ENCODE data around the gene SDHAF4.

Gene SDHAF4

GRCh38 chr6:70620746-70621145, 54.0 kb downstream of the SDHAF4 start:
- no peak overlapping the region for H3K27ac ChIP-seq (replicated peaks)
- no peak for DNase-seq (ENCODE audit: low read depth in 1 of 2, low spot score in 1 of 2)
- no peaks in the 10 kb centered on the region for H3K27me3 ChIP-seq (ENCODE audit: insufficient read depth, poor library complexity, severe bottlenecking)
- no peak overlapping the region for H3K4me3 ChIP-seq (replicated peaks; ENCODE audit: insufficient read depth, low read length)
- TF ChIP-seq, protein P1, sequence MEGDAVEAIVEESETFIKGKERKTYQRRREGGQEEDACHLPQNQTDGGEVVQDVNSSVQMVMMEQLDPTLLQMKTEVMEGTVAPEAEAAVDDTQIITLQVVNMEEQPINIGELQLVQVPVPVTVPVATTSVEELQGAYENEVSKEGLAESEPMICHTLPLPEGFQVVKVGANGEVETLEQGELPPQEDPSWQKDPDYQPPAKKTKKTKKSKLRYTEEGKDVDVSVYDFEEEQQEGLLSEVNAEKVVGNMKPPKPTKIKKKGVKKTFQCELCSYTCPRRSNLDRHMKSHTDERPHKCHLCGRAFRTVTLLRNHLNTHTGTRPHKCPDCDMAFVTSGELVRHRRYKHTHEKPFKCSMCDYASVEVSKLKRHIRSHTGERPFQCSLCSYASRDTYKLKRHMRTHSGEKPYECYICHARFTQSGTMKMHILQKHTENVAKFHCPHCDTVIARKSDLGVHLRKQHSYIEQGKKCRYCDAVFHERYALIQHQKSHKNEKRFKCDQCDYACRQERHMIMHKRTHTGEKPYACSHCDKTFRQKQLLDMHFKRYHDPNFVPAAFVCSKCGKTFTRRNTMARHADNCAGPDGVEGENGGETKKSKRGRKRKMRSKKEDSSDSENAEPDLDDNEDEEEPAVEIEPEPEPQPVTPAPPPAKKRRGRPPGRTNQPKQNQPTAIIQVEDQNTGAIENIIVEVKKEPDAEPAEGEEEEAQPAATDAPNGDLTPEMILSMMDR (IDR thresholded peaks at IDR 0.05; ENCODE audit: insufficient read depth, low read length): no peak
- TF ChIP-seq SPI1 (IDR thresholded peaks at IDR 0.05; ENCODE audit: borderline replicate concordance, low read depth): no peak
- TF ChIP-seq, protein P2, sequence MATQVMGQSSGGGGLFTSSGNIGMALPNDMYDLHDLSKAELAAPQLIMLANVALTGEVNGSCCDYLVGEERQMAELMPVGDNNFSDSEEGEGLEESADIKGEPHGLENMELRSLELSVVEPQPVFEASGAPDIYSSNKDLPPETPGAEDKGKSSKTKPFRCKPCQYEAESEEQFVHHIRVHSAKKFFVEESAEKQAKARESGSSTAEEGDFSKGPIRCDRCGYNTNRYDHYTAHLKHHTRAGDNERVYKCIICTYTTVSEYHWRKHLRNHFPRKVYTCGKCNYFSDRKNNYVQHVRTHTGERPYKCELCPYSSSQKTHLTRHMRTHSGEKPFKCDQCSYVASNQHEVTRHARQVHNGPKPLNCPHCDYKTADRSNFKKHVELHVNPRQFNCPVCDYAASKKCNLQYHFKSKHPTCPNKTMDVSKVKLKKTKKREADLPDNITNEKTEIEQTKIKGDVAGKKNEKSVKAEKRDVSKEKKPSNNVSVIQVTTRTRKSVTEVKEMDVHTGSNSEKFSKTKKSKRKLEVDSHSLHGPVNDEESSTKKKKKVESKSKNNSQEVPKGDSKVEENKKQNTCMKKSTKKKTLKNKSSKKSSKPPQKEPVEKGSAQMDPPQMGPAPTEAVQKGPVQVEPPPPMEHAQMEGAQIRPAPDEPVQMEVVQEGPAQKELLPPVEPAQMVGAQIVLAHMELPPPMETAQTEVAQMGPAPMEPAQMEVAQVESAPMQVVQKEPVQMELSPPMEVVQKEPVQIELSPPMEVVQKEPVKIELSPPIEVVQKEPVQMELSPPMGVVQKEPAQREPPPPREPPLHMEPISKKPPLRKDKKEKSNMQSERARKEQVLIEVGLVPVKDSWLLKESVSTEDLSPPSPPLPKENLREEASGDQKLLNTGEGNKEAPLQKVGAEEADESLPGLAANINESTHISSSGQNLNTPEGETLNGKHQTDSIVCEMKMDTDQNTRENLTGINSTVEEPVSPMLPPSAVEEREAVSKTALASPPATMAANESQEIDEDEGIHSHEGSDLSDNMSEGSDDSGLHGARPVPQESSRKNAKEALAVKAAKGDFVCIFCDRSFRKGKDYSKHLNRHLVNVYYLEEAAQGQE (IDR thresholded peaks at IDR 0.05; ENCODE audit: insufficient replicate concordance, low read depth): no peak
- TF ChIP-seq GABPA (IDR thresholded peaks at IDR 0.05; ENCODE audit: low read depth): no peak
- TF ChIP-seq POLR2AphosphoS5 (IDR thresholded peaks at IDR 0.05; ENCODE audit: low read depth): no peak

- H3K27ac ChIP-seq (replicated peaks): no peak overlapping the region
- TF ChIP-seq GABPA (IDR thresholded peaks at IDR 0.05; ENCODE audit: low read depth): no peak
- no peak for DNase-seq (ENCODE audit: low read depth in 1 of 2, low spot score in 1 of 2)
- no peak overlapping the region for H3K4me3 ChIP-seq (replicated peaks; ENCODE audit: insufficient read depth, low read length)
- no peaks in the 10 kb centered on the region for H3K27me3 ChIP-seq (ENCODE audit: insufficient read depth, poor library complexity, severe bottlenecking)
Observed at GRCh38 chr6:70622461-70622860, 55.7 kb downstream of the SDHAF4 start.

DNA sequence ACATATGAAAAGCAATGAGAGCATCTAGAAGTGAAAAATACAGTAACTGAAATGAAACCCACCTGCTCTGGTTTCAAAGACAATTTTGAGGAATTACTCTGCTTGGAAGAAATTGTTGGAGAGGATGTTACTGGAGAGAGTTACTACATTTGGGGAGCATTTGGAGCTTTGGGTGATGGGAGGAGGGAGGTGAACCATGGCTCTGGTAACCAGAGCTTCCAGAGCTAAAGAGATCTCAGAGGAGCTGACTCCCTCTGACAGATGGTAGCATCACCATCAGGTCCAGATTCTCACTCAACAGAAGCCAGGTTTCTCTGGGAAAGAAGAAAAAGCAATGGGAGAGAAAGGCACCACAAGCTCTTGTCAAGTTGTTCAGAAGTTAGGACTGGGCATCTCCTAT, 58.7 kb downstream of the SDHAF4 start:
- no peak for TF ChIP-seq POLR2AphosphoS5 (IDR thresholded peaks at IDR 0.05; ENCODE audit: low read depth)
- no peak for TF ChIP-seq GABPA (IDR thresholded peaks at IDR 0.05; ENCODE audit: low read depth)
- TF ChIP-seq SPI1 (IDR thresholded peaks at IDR 0.05; ENCODE audit: borderline replicate concordance, low read depth): no peak
- TF ChIP-seq, protein P1 (IDR thresholded peaks at IDR 0.05; ENCODE audit: insufficient read depth, low read length): no peak
- TF ChIP-seq, protein P2 (IDR thresholded peaks at IDR 0.05; ENCODE audit: insufficient replicate concordance, low read depth): no peak
- DNase-seq (ENCODE audit: low read depth in 1 of 2, low spot score in 1 of 2): no peak
- H3K27me3 ChIP-seq (ENCODE audit: insufficient read depth, poor library complexity, severe bottlenecking): no peaks in the 10 kb centered on the region
- no peak overlapping the region for H3K27ac ChIP-seq (replicated peaks)
- H3K4me3 ChIP-seq (replicated peaks; ENCODE audit: insufficient read depth, low read length): no peak overlapping the region

DNA sequence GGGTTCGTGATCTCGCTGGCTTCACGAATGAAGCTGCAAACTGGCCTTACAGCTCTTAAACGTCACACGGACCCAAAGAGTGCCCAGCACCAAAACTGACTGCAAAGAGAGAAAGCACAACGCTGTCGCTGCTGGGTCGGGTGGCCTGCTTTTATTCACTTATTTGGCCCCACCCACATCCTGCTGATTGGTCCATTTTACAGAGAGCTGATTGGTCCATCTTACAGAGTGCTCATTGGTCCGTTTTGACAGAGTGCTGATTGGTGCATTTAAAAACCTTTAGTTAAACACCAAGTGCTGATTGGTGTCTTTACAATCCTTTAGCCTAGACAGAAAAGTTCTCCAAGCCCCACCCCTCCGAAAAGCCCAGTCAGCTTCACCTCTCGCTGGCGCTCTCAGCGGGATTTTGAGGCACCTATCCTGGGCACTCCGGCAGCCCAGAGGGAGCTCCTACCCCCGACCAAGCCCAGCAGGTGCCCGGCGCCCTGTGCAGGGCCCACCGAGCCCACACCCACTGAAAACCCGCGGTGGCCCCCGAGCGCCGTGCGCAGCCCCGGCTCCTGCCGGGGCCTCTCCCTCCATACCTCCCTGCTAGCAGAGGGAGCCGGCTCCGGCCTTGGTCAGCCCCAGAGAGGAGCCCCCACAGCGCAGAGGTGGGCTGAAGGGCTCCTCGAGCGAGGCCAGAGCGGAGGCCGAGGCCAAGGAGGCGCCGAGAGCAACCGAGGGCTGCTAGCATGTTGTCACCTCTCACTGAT, 60.9 kb downstream of the SDHAF4 start:
- H3K4me3 ChIP-seq (replicated peaks; ENCODE audit: insufficient read depth, low read length): no peak overlapping the region

More for the DNA sequence above, 60.9 kb downstream of the SDHAF4 start:
- Histone ChIP-seq H3K27me3 (ENCODE audit: insufficient read depth, poor library complexity, severe bottlenecking) (no peaks in the 10 kb centered on the region), H3K27ac (replicated peaks) (no peak overlapping the region)
- no peak for TF ChIP-seq POLR2AphosphoS5 (IDR thresholded peaks at IDR 0.05; ENCODE audit: low read depth)
- TF ChIP-seq, protein P2 (IDR thresholded peaks at IDR 0.05; ENCODE audit: insufficient replicate concordance, low read depth): no peak
- no peak for TF ChIP-seq SPI1 (IDR thresholded peaks at IDR 0.05; ENCODE audit: borderline replicate concordance, low read depth)
- TF ChIP-seq, protein P1 (IDR thresholded peaks at IDR 0.05; ENCODE audit: insufficient read depth, low read length): no peak
- TF ChIP-seq GABPA (IDR thresholded peaks at IDR 0.05; ENCODE audit: low read depth): no peak
- no peak for DNase-seq (ENCODE audit: low read depth in 1 of 2, low spot score in 1 of 2)
